Activated naive CD4-positive, alpha-beta T cell treated with anti-CD3 and anti-CD28 coated beads for 36 hours (primary cell): ENCODE measurements around the gene ABCB8. TPM values are rescaled to one million over a fixed set of nuclear protein-coding genes. Genes with fewer than 3 reads are reported as not detected.

ENCODE experiments used
- CTCF ChIA-PET: fragments of 350-600 bp; sonication (Branson Sonifier 250); formaldehyde crosslinking; loops from one replicate; lab custom pipeline; 2021; ENCODE audit warnings: antibody characterized with exemption; lab: Charles Lee
- DNase-seq: peaks from one replicate; pipeline ENCODE4 v3.0.0-alpha.2; 2020
- H3K27ac Mint-ChIP-seq: one replicate; pipeline ENCODE4 v1.8.0; 2021; ENCODE audit warnings: mild to moderate bottlenecking, mixed read lengths
- H3K27me3 Mint-ChIP-seq: one replicate; pipeline ENCODE4 v1.8.0; 2021; ENCODE audit warnings: low read depth, mixed read lengths
- H3K36me3 Mint-ChIP-seq: one replicate; pipeline ENCODE4 v1.8.0; 2021; ENCODE audit warnings: low read depth, mixed read lengths
- H3K4me1 Mint-ChIP-seq: one replicate; pipeline ENCODE4 v1.8.0; 2021; ENCODE audit warnings: low read depth, mixed read lengths
- H3K4me3 Mint-ChIP-seq: one replicate; pipeline ENCODE4 v1.8.0; 2021; ENCODE audit warnings: mild to moderate bottlenecking, moderate library complexity, mixed read lengths
- H3K9me3 Mint-ChIP-seq: one replicate; pipeline ENCODE4 v1.8.0; 2021; ENCODE audit warnings: mixed read lengths
- intact Hi-C: fragments of 100-400 bp; cut with micrococcal nuclease; formaldehyde crosslinking; loops from one replicate; pipeline ENCODE4 v1.15.1; 2023
- total RNA-seq, 2 experiments: library from RNA; stranded (reverse); gene quantifications; one replicate each; pipeline ENCODE4 v1.2.3, GENCODE V29; 2021

ABCB8 gene
- total RNA-seq, 2 experiments from 2014 or later, result 41.3 to 47.8 TPM

GRCh38 chr7:151056283-151056665 is 28.0 kb downstream of the ABCB8 start:
- Mint-ChIP-seq H3K4me1 (peaks cover 36% of the 10 kb centered on the region), H3K36me3 (no peaks in the 10 kb centered on the region), H3K27me3 (no peaks in the 10 kb centered on the region), H3K4me3 (peak overlapping the region; percentile 85), H3K27ac (no peak overlapping the region), H3K9me3 (no peaks in the 10 kb centered on the region)
- DNase-seq, result no peak
- CTCF ChIA-PET, result interaction anchor here (1.2 kb wide), 1 partner anchor 64 kb away, joined by 3 read pairs; no protein-coding TSS in a partner anchor
- intact Hi-C loops, result no loop called here

GRCh38 chr7:151056666-151057505 is 28.6 kb downstream of the ABCB8 start:
- DNase-seq, result no peak
- Mint-ChIP-seq H3K4me1 (peaks cover 39% of the 10 kb centered on the region), H3K9me3 (no peaks in the 10 kb centered on the region), H3K36me3 (no peaks in the 10 kb centered on the region), H3K27me3 (no peaks in the 10 kb centered on the region), H3K27ac (no peak overlapping the region), H3K4me3 (peak overlapping the region; percentile 85)
- intact Hi-C loops, result no loop called here
- CTCF ChIA-PET, result no interaction called here

DNA sequence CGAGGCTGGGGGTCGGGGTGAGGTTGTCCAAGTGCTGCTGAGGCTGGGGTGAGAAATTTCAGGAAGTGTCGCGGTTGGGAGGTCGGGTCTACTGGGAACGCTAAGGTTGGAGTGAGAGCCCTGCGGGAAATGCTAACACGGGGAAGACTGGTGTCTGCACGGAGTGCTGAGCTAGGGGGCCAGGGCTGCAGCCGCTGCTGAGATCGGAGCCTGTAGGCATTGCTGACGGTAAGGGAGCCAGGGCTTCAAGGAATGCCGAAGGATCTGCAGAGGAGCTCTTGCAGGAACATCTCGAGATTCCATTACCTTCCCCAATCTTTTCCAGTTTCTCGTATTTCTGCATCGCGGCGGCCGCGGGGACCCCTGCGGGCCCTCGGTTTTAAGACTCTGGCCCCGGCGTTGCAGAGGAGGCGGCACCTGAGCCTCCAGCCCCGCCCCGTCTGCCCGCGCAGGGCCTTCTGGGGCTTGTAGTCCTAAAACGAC is 29.3 kb downstream of the ABCB8 start, which contains the start of gene CDK5:
CDK5 (minus strand) TSS at position 392 of the 483 bp plus-strand sequence; CDS start at position 343, 49 bp downstream.
- H3K36me3 Mint-ChIP-seq, result no peaks in the 10 kb centered on the region
- H3K4me3 Mint-ChIP-seq, result peak within 1 kb of the TSS; percentile 85
- H3K9me3 Mint-ChIP-seq, result no peaks in the 10 kb centered on the region
- peaks cover 39% of the 10 kb centered on the region for H3K4me1 Mint-ChIP-seq
- CTCF ChIA-PET, result no interaction called here
- intact Hi-C loops, result no loop called here
- no peaks in the 10 kb centered on the region for H3K27me3 Mint-ChIP-seq
- peak within 1 kb of the TSS; percentile 89 for H3K27ac Mint-ChIP-seq
- DNase-seq, result no peak

DNA sequence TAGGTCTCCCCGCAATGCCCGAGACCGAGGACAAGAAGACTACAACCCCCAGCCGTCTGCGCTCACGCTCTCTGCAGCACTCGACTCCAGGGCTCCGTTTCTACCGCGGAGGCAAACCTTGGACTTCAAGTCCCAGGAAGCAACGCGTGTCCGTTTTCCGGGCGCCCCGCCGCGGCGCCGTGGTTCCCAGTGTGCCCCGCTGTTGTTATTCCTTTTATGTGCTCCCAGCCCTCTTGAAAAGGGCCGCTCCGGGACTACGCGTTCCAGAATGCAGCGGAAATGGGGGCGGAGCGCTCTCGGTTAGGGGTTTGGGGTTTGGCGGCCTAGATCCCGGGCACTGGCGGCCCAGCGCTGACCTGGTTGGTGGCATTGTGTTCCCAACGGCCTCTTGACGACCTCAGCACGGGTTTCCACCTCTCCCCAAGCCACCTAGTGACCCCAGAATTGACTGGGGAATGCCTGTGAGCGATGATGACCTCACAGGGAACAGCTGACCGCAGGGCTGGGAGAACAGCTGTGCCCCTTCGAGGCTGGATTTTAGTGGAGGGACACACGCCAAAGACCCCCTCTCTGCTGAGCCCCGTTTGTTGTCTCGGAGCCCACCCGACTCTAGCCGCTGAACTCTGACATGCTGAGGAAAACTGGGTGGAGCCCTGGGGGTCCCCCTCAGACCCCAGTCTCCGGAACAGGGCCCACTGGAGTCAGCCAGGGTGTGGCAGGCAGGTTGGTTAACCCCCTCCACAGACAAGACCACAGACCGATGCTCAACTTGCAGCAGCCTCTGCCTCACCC is 29.9 kb downstream of the ABCB8 start:
- peak overlapping the region; percentile 89 for H3K27ac Mint-ChIP-seq
- peak overlapping the region; percentile 85 for H3K4me3 Mint-ChIP-seq
- peaks cover 35% of the 10 kb centered on the region for H3K4me1 Mint-ChIP-seq
- H3K9me3 Mint-ChIP-seq, result no peaks in the 10 kb centered on the region
- H3K27me3 Mint-ChIP-seq, result no peaks in the 10 kb centered on the region
- CTCF ChIA-PET, result interaction anchor here (0.6 to 1.2 kb wide), 4 partner anchors 27 to 74 kb away, joined by 3 to 5 read pairs (median 4); no protein-coding TSS in a partner anchor
- H3K36me3 Mint-ChIP-seq, result no peaks in the 10 kb centered on the region
- DNase-seq, result peak; percentile 98
- intact Hi-C loops, result loop anchor here (1.0 kb wide), 7 partner anchors 19 to 292 kb away; partner anchors contain the start of genes ABCB8, ABCF2, CHPF2 and FASTK

- peak overlapping the region; percentile 85 for H3K4me3 Mint-ChIP-seq
- H3K9me3 Mint-ChIP-seq, result no peaks in the 10 kb centered on the region
- H3K4me1 Mint-ChIP-seq, result peaks cover 35% of the 10 kb centered on the region
- H3K27me3 Mint-ChIP-seq, result no peaks in the 10 kb centered on the region
- H3K36me3 Mint-ChIP-seq, result no peaks in the 10 kb centered on the region
- intact Hi-C loops, result loop anchor here (1.0 kb wide), 8 partner anchors 20 to 291 kb away; partner anchors contain the start of genes ABCB8, ABCF2, CHPF2 and FASTK
- CTCF ChIA-PET, result interaction anchor here (0.6 to 1.2 kb wide), 4 partner anchors 28 to 74 kb away, joined by 3 to 5 read pairs (median 4); no protein-coding TSS in a partner anchor
- DNase-seq, result no peak
- peak overlapping the region; percentile 89 for H3K27ac Mint-ChIP-seq
Measured at GRCh38 chr7:151058781-151059366, 30.6 kb downstream of the ABCB8 start.

- peak within 1 kb of the TSS; percentile 85 for H3K4me3 Mint-ChIP-seq
- DNase-seq, result peak; percentile 71
- intact Hi-C loops, result loop anchor here (1.0 kb wide), 1 partner anchor 52 kb away; no protein-coding TSS in a partner anchor
- peak within 1 kb of the TSS; percentile 89 for H3K27ac Mint-ChIP-seq
- H3K9me3 Mint-ChIP-seq, result no peaks in the 10 kb centered on the region
- H3K36me3 Mint-ChIP-seq, result no peaks in the 10 kb centered on the region
- H3K27me3 Mint-ChIP-seq, result no peaks in the 10 kb centered on the region
- H3K4me1 Mint-ChIP-seq, result peaks cover 35% of the 10 kb centered on the region
- CTCF ChIA-PET, result interaction anchor here (0.8 to 1.6 kb wide), 4 partner anchors 14 to 65 kb away, joined by 4 to 9 read pairs (median 6); no protein-coding TSS in a partner anchor
Measured at GRCh38 chr7:151059367-151060112, 31.3 kb downstream of the ABCB8 start, which contains the start of gene SLC4A2. SLC4A2 (plus strand) TSS chr7:151059589; CDS start chr7:151061988, 2,399 bp downstream.

DNA sequence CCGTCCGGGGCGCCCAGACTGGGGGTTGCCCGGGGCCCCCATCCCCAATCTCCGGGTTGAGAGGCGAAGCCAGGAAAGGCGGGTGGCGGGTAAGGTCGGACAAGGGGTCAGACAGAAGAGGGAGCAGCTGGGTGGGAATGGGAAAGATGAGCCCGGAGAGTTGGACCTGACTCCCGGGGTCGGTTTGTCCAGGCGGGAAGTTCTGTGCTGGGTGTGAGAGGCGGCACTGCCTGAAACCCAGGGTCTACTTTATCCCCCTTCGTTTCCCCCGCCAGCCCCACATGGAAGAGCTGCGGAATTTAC is 31.8 kb downstream of the ABCB8 start:
- intact Hi-C loops, result no loop called here
- no peaks in the 10 kb centered on the region for H3K27me3 Mint-ChIP-seq
- H3K36me3 Mint-ChIP-seq, result no peaks in the 10 kb centered on the region
- CTCF ChIA-PET, result interaction anchor here (0.7 to 1.6 kb wide), 3 partner anchors 13 to 191 kb away, joined by 3 to 9 read pairs (median 7); no protein-coding TSS in a partner anchor
- peak overlapping the region; percentile 85 for H3K4me3 Mint-ChIP-seq
- no peak overlapping the region for H3K27ac Mint-ChIP-seq
- H3K4me1 Mint-ChIP-seq, result peaks cover 35% of the 10 kb centered on the region
- no peak for DNase-seq
- no peaks in the 10 kb centered on the region for H3K9me3 Mint-ChIP-seq

DNA sequence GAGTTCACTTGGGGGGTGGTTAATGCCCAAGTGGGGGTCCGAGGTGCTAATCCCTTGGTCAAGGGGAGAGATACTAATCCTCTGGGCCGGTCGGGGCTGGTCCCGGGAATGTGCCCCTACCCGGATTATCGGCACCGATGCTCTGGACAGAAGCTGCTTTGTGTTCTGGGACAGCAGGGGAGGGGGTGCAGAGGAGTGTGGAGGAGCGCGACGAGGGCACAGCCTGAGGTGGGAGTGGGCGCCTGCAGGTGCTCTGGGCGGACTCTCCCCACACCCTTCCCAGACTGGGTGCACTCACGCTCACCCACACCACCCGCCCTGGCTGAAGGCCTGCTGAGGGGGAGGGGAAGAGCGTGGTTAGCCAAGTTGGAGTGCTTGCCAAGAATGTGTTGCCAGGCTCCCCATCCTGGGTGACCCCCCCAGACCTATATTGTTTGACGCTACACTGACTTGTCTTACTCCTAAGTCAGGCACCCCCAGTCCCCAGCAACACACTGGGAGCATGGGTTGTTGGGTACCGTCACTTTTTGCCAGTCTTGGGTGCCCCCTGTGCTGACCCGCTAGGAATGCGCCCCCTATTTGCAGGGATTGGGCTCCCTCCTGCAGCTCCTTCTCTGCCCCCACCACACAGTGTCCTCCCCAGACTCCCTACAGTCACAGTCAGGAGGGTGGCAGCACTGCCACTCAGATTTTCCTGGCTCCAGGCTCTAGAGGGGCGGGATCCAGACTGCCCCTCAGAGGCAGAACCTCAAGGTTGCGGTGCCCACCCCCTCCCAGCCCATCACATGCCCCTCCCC is 32.4 kb downstream of the ABCB8 start:
- Mint-ChIP-seq H3K36me3 (peaks cover 2% of the 10 kb centered on the region), H3K27me3 (no peaks in the 10 kb centered on the region), H3K4me3 (peak overlapping the region; percentile 85), H3K27ac (no peak overlapping the region), H3K9me3 (no peaks in the 10 kb centered on the region), H3K4me1 (peaks cover 35% of the 10 kb centered on the region)
- intact Hi-C loops, result no loop called here
- CTCF ChIA-PET, result interaction anchor here (0.7 to 1.6 kb wide), 4 partner anchors 13 to 190 kb away, joined by 3 to 9 read pairs (median 5); no protein-coding TSS in a partner anchor
- DNase-seq, result peak; percentile 31

GRCh38 chr7:151061213-151062110 is 33.2 kb downstream of the ABCB8 start:
- intact Hi-C loops, result no loop called here
- H3K9me3 Mint-ChIP-seq, result no peaks in the 10 kb centered on the region
- peaks cover 2% of the 10 kb centered on the region for H3K36me3 Mint-ChIP-seq
- CTCF ChIA-PET, result interaction anchor here (0.5 to 1.6 kb wide), 3 partner anchors 12 to 107 kb away, joined by 3 to 9 read pairs (median 3); no protein-coding TSS in a partner anchor
- H3K4me3 Mint-ChIP-seq, result peak overlapping the region; percentile 85
- no peak overlapping the region for H3K27ac Mint-ChIP-seq
- peaks cover 35% of the 10 kb centered on the region for H3K4me1 Mint-ChIP-seq
- DNase-seq, result no peak
- H3K27me3 Mint-ChIP-seq, result no peaks in the 10 kb centered on the region

DNA sequence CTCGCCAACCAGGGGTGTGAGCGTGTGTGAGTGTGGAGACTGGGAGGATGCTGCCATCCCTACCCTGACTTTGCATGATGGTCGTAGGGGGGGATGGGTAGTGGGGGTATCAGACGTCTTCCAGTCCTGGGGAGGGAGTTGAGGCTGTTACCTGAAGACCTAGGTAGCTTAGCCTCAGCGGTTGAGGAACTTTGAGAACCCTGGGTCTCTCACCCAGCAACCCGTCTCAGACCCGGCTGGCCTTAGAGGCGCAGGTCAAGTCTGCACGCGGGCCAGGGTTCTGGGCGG is 33.8 kb downstream of the ABCB8 start:
- CTCF ChIA-PET, result no interaction called here
- intact Hi-C loops, result no loop called here
- no peaks in the 10 kb centered on the region for H3K27me3 Mint-ChIP-seq
- H3K4me3 Mint-ChIP-seq, result no peak overlapping the region
- DNase-seq, result no peak
- peaks cover 29% of the 10 kb centered on the region for H3K4me1 Mint-ChIP-seq
- peaks cover 2% of the 10 kb centered on the region for H3K36me3 Mint-ChIP-seq
- H3K27ac Mint-ChIP-seq, result no peak overlapping the region
- H3K9me3 Mint-ChIP-seq, result no peaks in the 10 kb centered on the region
